NCI-H187 treated with DMSO at 0.1 percent for 48 hours (cell line): ENCODE results near the gene RRP8.

Experiments
- DNase-seq: peaks from one replicate; lab custom pipeline; 2025; lab: John Stamatoyannopoulos, UW

RRP8 gene

GRCh38 chr11:6567371-6567745, 36.1 kb downstream of the RRP8 start:
- no peak for DNase-seq

GRCh38 chr11:6566704-6567370, 36.6 kb downstream of the RRP8 start:
- DNase-seq = no peak

- DNase-seq = no peak
These were observed 37.3 kb downstream of the RRP8 start for GRCh38 chr11:6565988-6566703.

- DNase-seq = no peak
These were observed 38.1 kb downstream of the RRP8 start for GRCh38 chr11:6565325-6565724.

GRCh38 chr11:6563667-6564066, 39.7 kb downstream of the RRP8 start:
- no peak for DNase-seq

GRCh38 chr11:6563121-6563619, 40.2 kb downstream of the RRP8 start:
- no peak for DNase-seq

GRCh38 chr11:6561288-6561687, 42.1 kb downstream of the RRP8 start:
- no peak for DNase-seq

- no peak for DNase-seq
These were observed 44.0 kb downstream of the RRP8 start for GRCh38 chr11:6559369-6559768.

- no peak for DNase-seq
These were observed 45.4 kb downstream of the RRP8 start for GRCh38 chr11:6557761-6558674.

GRCh38 chr11:6557063-6557462, 46.4 kb downstream of the RRP8 start:
- DNase-seq = no peak

- no peak for DNase-seq
These were observed 47.1 kb downstream of the RRP8 start for GRCh38 chr11:6556139-6556949.

- DNase-seq = no peak
These were observed 48.3 kb downstream of the RRP8 start for GRCh38 chr11:6554828-6555706.

- no peak for DNase-seq
These were observed 49.8 kb downstream of the RRP8 start for GRCh38 chr11:6553634-6554033.

- no peak for DNase-seq
These were observed 54.8 kb downstream of the RRP8 start for GRCh38 chr11:6548641-6549040.

- no peak for DNase-seq
These were observed 55.3 kb downstream of the RRP8 start for GRCh38 chr11:6548121-6548520.

- no peak for DNase-seq
These were observed 56.2 kb downstream of the RRP8 start for GRCh38 chr11:6547177-6547576.

GRCh38 chr11:6546735-6547134, 56.7 kb downstream of the RRP8 start:
- no peak for DNase-seq

- DNase-seq = no peak
These were observed 57.4 kb downstream of the RRP8 start for GRCh38 chr11:6545917-6546605.
